ENCODE results near the gene TRIM59. TPM values are rescaled to one million over a fixed set of nuclear protein-coding genes. Genes with fewer than 3 reads are reported as not detected.
A peak's percentile ranks its signal among the peaks of the same experiment; 100 is the strongest.

TRIM59 gene
- total RNA-seq, 2 donors from 2014 or later = 15.2 to 32.1 TPM

- H3K9me3 ChIP-seq (ENCODE audit: control insufficient read depth, low read length, poor library complexity, severe bottlenecking) = no peaks in the 10 kb centered on the region
- H3K36me3 Mint-ChIP-seq (ENCODE audit: low read depth) = no peaks in the 10 kb centered on the region
- peaks cover 18% of the 10 kb centered on the region for H3K4me1 Mint-ChIP-seq
- peak overlapping the region; percentile 100 for H3K4me3 Mint-ChIP-seq
- DNase-seq = no peak
- ATAC-seq = no peak
- no peaks in the 10 kb centered on the region for H3K27me3 Mint-ChIP-seq
- H3K27ac Mint-ChIP-seq = peak overlapping the region; percentile 95
These were observed 1.3 kb upstream of the TRIM59 start for GRCh38 chr3:160450846-160451245.

GRCh38 chr3:160448845-160449635 lies 546 bp downstream of the TRIM59 start:
- Mint-ChIP-seq H3K27me3 (no peaks in the 10 kb centered on the region), H3K4me1 (peaks cover 26% of the 10 kb centered on the region), H3K36me3 (ENCODE audit: low read depth) (peaks cover 2% of the 10 kb centered on the region), H3K27ac (peak overlapping the region; percentile 95), H3K4me3 (peak overlapping the region; percentile 100)
- no peak for DNase-seq
- peak; percentile 56 for ATAC-seq
- H3K9me3 ChIP-seq (ENCODE audit: control insufficient read depth, low read length, poor library complexity, severe bottlenecking) = no peaks in the 10 kb centered on the region

- peaks cover 2% of the 10 kb centered on the region for H3K36me3 Mint-ChIP-seq (ENCODE audit: low read depth)
- no peaks in the 10 kb centered on the region for H3K27me3 Mint-ChIP-seq
- no peak overlapping the region for H3K4me3 Mint-ChIP-seq
- no peak for DNase-seq
- no peak for ATAC-seq
- no peaks in the 10 kb centered on the region for H3K9me3 ChIP-seq (ENCODE audit: control insufficient read depth, low read length, poor library complexity, severe bottlenecking)
- peak overlapping the region; percentile 27 for H3K27ac Mint-ChIP-seq
- H3K4me1 Mint-ChIP-seq = peaks cover 26% of the 10 kb centered on the region
These were observed 2.0 kb downstream of the TRIM59 start for GRCh38 chr3:160447544-160447943.

- Mint-ChIP-seq H3K4me1 (peaks cover 30% of the 10 kb centered on the region), H3K27me3 (no peaks in the 10 kb centered on the region), H3K4me3 (peak overlapping the region; percentile 21), H3K27ac (no peak overlapping the region), H3K36me3 (ENCODE audit: low read depth) (peaks cover 2% of the 10 kb centered on the region)
- ATAC-seq (no peak), DNase-seq (no peak)
- no peaks in the 10 kb centered on the region for H3K9me3 ChIP-seq (ENCODE audit: control insufficient read depth, low read length, poor library complexity, severe bottlenecking)
These were observed 3.0 kb downstream of the TRIM59 start for GRCh38 chr3:160446522-160447056.

GRCh38 chr3:160445854-160446253 lies 3.7 kb downstream of the TRIM59 start:
- DNase-seq = no peak
- Mint-ChIP-seq H3K4me3 (no peak overlapping the region), H3K36me3 (ENCODE audit: low read depth) (peaks cover 2% of the 10 kb centered on the region), H3K27me3 (no peaks in the 10 kb centered on the region), H3K27ac (peak overlapping the region; percentile 32), H3K4me1 (peaks cover 30% of the 10 kb centered on the region)
- ATAC-seq = no peak
- H3K9me3 ChIP-seq (ENCODE audit: control insufficient read depth, low read length, poor library complexity, severe bottlenecking) = no peaks in the 10 kb centered on the region

GRCh38 chr3:160444411-160444810 lies 5.2 kb downstream of the TRIM59 start:
- Mint-ChIP-seq H3K4me1 (peaks cover 27% of the 10 kb centered on the region), H3K36me3 (ENCODE audit: low read depth) (peaks cover 2% of the 10 kb centered on the region), H3K4me3 (peak overlapping the region; percentile 8), H3K27ac (no peak overlapping the region), H3K27me3 (no peaks in the 10 kb centered on the region)
- H3K9me3 ChIP-seq (ENCODE audit: control insufficient read depth, low read length, poor library complexity, severe bottlenecking) = no peaks in the 10 kb centered on the region
- ATAC-seq = no peak
- no peak for DNase-seq

GRCh38 chr3:160440687-160441086 lies 8.9 kb downstream of the TRIM59 start:
- Mint-ChIP-seq H3K27ac (no peak overlapping the region), H3K27me3 (no peaks in the 10 kb centered on the region), H3K4me1 (peaks cover 27% of the 10 kb centered on the region), H3K36me3 (ENCODE audit: low read depth) (peaks cover 2% of the 10 kb centered on the region), H3K4me3 (peak overlapping the region; percentile 1)
- DNase-seq (no peak), ATAC-seq (no peak)
- no peaks in the 10 kb centered on the region for H3K9me3 ChIP-seq (ENCODE audit: control insufficient read depth, low read length, poor library complexity, severe bottlenecking)

GRCh38 chr3:160437083-160437455 lies 12.5 kb downstream of the TRIM59 start:
- Mint-ChIP-seq H3K27ac (peak overlapping the region; percentile 93), H3K4me3 (no peak overlapping the region), H3K4me1 (peaks cover 18% of the 10 kb centered on the region), H3K36me3 (ENCODE audit: low read depth) (no peaks in the 10 kb centered on the region), H3K27me3 (no peaks in the 10 kb centered on the region)
- ATAC-seq (no peak), DNase-seq (no peak)
- no peaks in the 10 kb centered on the region for H3K9me3 ChIP-seq (ENCODE audit: control insufficient read depth, low read length, poor library complexity, severe bottlenecking)

- Mint-ChIP-seq H3K4me3 (no peak overlapping the region), H3K4me1 (peaks cover 16% of the 10 kb centered on the region), H3K27me3 (no peaks in the 10 kb centered on the region), H3K36me3 (ENCODE audit: low read depth) (no peaks in the 10 kb centered on the region), H3K27ac (peak overlapping the region; percentile 93)
- no peaks in the 10 kb centered on the region for H3K9me3 ChIP-seq (ENCODE audit: control insufficient read depth, low read length, poor library complexity, severe bottlenecking)
- DNase-seq (no peak), ATAC-seq (no peak)
These were observed 13.8 kb downstream of the TRIM59 start for GRCh38 chr3:160435747-160436146.

- DNase-seq (no peak), ATAC-seq (no peak)
- peaks cover 16% of the 10 kb centered on the region for H3K4me1 Mint-ChIP-seq
- H3K4me3 Mint-ChIP-seq = no peak overlapping the region
- no peak overlapping the region for H3K27ac Mint-ChIP-seq
- H3K27me3 Mint-ChIP-seq = no peaks in the 10 kb centered on the region
- H3K36me3 Mint-ChIP-seq (ENCODE audit: low read depth) = no peaks in the 10 kb centered on the region
- no peaks in the 10 kb centered on the region for H3K9me3 ChIP-seq (ENCODE audit: control insufficient read depth, low read length, poor library complexity, severe bottlenecking)
These were observed 14.5 kb downstream of the TRIM59 start for GRCh38 chr3:160435095-160435494.

- Mint-ChIP-seq H3K4me1 (peaks cover 13% of the 10 kb centered on the region), H3K27ac (no peak overlapping the region)
These were observed 15.5 kb downstream of the TRIM59 start for GRCh38 chr3:160434071-160434470.

GRCh38 chr3:160427832-160428424 lies 21.7 kb downstream of the TRIM59 start:
- DNase-seq (no peak), ATAC-seq (no peak)
- Mint-ChIP-seq H3K27ac (no peak overlapping the region), H3K4me1 (peaks cover 2% of the 10 kb centered on the region), H3K4me3 (no peak overlapping the region), H3K27me3 (no peaks in the 10 kb centered on the region), H3K36me3 (ENCODE audit: low read depth) (peaks cover 2% of the 10 kb centered on the region)
- no peaks in the 10 kb centered on the region for H3K9me3 ChIP-seq (ENCODE audit: control insufficient read depth, low read length, poor library complexity, severe bottlenecking)

More at GRCh38 chr3:160434071-160434470, 15.5 kb downstream of the TRIM59 start:
- Mint-ChIP-seq H3K4me3 (no peak overlapping the region), H3K36me3 (ENCODE audit: low read depth) (no peaks in the 10 kb centered on the region), H3K27me3 (no peaks in the 10 kb centered on the region)
- DNase-seq (no peak), ATAC-seq (no peak)
- H3K9me3 ChIP-seq (ENCODE audit: control insufficient read depth, low read length, poor library complexity, severe bottlenecking) = no peaks in the 10 kb centered on the region

- DNase-seq (no peak), ATAC-seq (no peak)
- H3K9me3 ChIP-seq (ENCODE audit: control insufficient read depth, low read length, poor library complexity, severe bottlenecking) = no peaks in the 10 kb centered on the region
- Mint-ChIP-seq H3K4me1 (peaks cover 10% of the 10 kb centered on the region), H3K4me3 (no peak overlapping the region), H3K27me3 (no peaks in the 10 kb centered on the region), H3K36me3 (ENCODE audit: low read depth) (peaks cover 3% of the 10 kb centered on the region), H3K27ac (no peak overlapping the region)
These were observed 32.3 kb downstream of the TRIM59 start for GRCh38 chr3:160417311-160417710.
